DMS53 treated with DMSO at 0.1 percent for 48 hours (cell line): Measurements from ENCODE around the gene MARF1.
"Not testable (repeated sequence)": the region's sequence is repeated elsewhere in the genome, so short reads cannot be mapped to it uniquely, and the experiment has no call there.

ENCODE experiments used
- DNase-seq: peaks from one replicate; lab custom pipeline; 2025; ENCODE audit not compliant: unreplicated experiment; lab: John Stamatoyannopoulos, UW

MARF1 gene

GRCh38 chr16:15573896-15574613 lies 68.9 kb downstream of the MARF1 start:
- DNase-seq, result not testable (repeated sequence)

DNA sequence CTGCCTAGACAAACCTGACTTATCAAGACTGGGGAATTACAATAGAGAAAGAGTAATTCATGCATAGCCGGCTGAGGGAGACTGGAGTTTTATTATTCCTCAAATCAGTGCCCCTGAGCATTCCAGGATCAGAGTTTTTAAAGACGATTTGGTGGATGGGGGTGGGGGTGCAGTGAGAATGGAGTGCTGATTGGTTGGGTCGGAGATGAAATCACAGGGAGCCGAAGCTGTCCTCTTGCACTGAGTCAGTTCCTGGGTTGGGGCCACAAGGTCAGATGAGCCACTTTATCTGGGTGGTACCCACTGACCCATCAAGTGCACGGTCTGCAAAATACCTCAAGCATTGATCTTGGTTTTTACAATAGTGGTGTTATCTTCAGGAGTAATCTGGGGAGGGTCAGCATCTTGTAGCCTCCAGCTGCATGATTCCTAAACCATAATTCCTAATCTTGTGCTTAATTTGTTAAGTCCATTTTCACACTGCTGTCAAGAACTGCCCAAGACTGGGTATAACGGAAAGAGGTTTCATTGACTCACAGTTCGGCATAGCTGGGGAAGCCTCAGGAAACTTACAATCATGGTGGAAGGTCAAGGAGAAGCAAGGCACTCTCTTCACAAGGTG lies 69.6 kb downstream of the MARF1 start:
- DNase-seq, result no peak

DNA sequence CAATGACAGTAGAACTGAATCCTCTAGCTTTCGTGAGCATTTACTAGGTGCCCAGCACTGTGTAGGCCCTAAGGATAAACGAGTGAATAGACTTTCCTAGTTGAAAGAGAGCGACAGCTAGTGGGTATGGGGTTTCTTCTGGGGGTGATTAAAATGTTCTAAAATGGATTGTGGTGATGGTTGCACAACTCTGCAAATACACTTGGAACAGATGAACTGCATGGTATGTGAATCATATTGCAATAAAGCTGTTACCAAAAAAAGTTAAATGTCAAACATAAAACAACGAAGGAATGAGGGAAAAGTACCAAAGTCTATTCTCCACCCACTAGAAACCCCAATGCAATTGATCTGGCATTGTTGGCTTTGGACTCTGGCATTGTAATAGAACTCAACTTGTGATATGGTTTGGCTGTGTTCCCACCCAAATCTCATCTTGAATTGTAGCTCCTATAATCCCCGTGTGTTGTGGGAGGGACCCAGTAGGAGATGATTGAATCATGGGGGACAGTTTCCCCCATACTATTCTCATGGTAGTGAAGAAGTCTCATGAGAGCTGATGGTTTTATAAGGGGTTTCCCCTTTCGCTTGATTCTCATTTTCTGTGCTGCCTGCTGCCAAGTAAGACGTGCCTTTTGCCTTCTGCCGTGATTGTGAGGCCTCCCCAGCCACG lies 70.5 kb downstream of the MARF1 start:
- no peak for DNase-seq

GRCh38 chr16:15571557-15571956 lies 71.4 kb downstream of the MARF1 start:
- no peak for DNase-seq

GRCh38 chr16:15570666-15571065 lies 72.3 kb downstream of the MARF1 start:
- DNase-seq, result not testable (repeated sequence)

DNA sequence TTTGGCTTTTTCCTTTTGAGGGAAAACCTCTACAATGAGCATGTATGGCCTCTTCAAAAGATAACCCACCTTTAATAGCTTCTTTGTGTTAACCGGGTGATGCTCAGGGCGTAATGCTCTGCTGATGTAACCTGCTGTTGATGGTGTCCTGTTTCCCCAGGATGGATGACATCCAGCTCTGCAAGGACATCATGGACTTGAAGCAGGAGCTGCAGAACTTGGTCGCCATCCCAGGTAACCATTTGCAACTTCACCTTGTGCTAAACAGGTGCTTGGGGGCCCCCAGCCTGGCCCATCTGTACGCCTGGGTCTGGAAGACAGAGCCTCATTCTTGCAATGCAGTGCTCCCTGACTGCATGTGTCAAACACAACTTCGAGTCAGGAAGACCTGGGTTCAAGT lies 75.1 kb downstream of the MARF1 start:
- no peak for DNase-seq

DNA sequence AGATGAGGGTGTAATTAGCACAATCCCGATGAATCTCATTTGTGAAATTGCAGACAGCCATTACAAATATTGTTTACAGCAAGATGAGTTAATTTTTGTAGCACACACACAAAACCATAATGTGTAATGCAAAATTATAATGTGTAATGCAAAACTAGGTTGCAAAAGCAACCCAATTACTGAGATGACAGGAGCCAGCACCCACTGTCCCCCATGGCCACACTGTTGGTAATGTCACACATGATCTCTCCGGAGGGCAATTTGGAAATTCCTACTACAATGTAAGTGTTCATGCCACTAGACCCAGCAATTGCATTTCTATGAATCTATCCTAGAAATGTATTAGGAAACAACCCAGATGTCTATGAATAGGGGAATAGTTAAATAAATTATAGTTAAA lies 76.9 kb downstream of the MARF1 start:
- no peak for DNase-seq

DNA sequence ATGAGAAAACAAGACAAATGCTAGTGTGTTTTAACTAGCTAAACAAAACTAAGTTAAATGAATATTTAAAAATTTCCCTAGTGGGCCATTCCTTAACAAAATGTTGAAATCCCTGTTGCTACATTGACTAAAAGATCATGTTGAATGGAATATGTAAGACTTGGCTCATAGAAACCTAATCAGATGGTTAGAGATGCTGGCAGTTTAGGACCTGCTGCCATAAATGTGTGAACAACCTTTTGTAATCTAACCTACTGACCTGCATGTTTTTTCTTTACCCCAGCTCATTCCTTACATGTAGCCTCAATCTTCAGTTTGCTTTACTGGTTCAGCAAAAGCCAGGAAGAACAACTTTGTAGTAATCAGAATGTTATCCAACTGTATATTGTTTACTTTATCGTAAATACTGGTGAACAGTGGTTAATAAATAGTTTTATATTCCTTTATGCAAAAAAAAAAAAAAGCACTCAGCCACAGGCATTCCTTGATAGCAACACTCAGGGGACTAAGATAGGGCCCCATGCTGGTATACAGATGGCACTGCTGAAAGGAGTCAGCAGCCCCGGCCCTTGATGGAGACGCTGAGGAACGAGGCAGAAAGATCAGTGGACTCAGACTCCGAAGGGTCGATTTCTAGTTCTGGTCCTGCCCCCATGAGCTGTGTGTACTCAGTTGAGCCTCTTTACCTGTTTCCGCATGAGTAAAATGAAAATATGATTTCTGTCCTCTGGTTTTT lies 78.2 kb downstream of the MARF1 start:
- no peak for DNase-seq

DNA sequence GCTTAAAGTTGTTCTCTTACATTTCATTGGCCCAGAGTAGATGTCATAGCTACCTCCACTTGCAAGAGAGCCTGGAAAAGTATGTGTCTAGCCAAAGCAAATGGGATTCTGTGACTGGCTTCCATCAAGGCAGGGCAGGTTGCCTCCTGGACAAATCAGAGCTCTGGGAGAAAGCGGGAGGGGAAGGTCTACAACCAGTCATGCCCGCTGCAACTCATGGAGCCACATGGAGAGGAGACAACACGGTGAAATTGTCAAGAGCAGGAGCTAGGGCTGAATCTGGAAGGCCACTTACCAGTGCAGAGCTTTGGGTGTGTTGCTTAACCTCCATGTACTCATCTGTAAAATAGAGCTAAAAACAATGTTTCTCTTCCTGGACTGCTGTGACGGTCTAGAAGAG lies 83.8 kb downstream of the MARF1 start:
- DNase-seq, result no peak

- DNase-seq, result no peak
Measured at GRCh38 chr16:15557258-15557657, 85.7 kb downstream of the MARF1 start.

DNA sequence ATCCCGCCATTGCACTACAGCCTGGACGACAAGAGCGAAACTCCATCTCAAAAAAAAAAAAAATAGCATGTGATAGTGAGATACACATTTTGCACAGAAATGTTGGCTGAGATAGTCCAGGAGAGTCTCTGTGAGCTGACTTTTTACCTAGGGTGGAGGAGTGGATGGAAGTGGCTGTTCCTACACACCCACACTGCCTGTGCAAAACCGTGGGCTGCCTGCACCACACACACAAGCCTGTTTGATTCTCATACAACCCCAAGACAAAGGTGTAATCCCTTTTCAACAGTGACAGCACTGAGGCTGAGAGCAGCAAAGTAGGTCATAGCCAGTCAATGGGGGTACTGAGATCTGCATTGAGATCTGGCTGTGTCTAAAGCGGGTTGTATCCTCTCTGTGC lies 86.8 kb downstream of the MARF1 start:
- DNase-seq, result no peak

DNA sequence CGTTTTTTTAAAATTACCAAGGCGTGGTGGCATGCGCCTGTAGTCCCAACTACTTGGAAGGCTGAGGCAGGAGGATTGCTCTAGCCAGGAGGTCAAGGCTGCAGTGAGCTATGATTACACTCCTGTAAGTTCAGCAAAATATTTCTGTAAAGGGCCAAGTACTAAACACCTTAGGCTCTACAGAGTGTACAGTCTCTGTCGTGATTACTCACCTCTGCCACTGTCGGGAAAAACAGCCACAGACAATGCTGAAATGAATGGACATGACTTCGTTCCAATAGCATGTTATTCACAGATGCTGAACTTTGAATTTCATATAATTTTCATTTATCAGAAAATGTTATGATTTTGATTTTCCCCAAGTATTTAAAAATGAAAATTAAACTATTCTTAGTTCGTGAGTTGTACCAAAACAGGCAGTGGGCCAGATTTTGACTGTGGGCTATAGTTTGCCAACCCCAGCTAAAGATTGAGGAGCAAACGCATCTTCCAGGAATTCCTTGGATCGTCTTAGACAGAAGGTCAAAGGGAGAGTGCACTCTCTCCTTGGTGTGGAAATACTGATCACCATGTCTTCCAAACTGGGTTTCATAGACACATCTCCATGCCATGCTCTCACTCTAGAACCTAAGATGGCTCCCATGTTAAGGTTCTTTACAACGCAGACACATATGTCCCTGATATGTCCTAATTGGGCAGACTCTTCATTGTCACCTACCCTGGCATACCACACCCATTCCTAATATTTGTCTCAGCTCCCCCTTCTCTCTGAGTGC lies 89.5 kb downstream of the MARF1 start:
- no peak for DNase-seq

GRCh38 chr16:15552507-15552906 lies 90.4 kb downstream of the MARF1 start:
- no peak for DNase-seq

DNA sequence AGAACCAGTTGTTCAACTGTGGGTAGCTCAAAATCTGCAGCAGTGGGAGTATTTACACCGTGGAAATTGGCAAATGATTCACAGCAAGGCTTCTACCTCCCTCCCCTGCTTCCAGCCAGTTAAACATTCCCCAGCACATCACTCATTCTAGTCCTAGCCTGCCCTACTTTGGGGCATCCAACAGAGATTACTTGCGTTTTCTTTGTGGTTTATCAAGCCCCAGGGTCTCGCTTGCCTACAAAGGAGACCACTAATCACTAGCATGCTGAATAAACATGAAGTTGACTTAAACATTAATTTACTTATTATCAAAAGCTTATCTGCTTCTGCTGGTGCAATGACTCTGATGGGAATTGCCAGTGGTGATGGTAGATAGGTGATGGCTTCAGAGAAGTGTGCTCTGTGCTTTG lies 94.5 kb downstream of the MARF1 start:
- no peak for DNase-seq

DNA sequence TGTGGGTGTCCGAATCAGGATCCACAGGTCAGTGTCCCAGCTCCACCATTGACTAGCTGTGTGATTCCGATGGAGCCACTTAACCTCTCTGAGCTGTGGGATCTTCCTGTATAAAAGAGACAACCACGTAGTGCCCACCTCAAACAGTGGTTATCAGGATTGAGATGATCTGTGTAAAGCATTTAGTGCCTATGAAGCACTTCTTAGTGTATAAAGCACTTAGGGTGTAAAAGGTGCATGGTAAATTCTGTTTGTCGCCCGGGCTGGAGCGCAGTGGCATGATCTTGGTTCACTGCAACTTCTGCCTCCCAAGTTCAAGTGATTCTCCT lies 95.2 kb downstream of the MARF1 start:
- DNase-seq, result no peak

GRCh38 chr16:15547072-15547767 lies 95.7 kb downstream of the MARF1 start:
- DNase-seq, result not testable (repeated sequence)

- no peak for DNase-seq
Measured at GRCh38 chr16:15545544-15545943, 97.4 kb downstream of the MARF1 start.

DNA sequence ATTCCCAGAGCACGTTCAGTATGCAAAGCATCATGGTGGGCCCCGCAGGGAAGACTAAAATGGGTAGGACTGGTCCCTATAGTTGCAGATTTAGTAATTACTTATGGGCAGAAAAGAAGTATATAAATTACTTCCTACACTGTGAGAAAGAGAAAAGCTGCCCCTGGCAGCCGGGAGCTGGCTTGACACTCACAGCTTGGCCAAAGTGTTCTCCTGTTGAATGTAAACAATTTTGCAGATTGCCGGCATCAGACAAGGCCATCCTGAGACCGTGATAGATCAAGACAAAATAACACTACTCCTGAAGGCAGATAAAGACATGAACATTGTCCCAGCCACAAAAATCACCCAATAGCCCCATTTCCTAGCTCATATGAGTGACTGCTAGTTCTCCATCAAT lies 98.5 kb downstream of the MARF1 start:
- DNase-seq, result no peak
